ENCODE data around the gene CATSPERE. TPM values are rescaled to one million over a fixed set of nuclear protein-coding genes. Genes with fewer than 3 reads are reported as not detected.
A peak's percentile ranks its signal among the peaks of the same experiment; 100 is the strongest.

CATSPERE gene
- total and polyA plus RNA-seq, 9 of the 15 experiments (the other 6 are each of a cell fraction or from before 2014, with no cell fraction given) = 0.06 to 0.16 (median 0.09) TPM; not detected in 3

DNA sequence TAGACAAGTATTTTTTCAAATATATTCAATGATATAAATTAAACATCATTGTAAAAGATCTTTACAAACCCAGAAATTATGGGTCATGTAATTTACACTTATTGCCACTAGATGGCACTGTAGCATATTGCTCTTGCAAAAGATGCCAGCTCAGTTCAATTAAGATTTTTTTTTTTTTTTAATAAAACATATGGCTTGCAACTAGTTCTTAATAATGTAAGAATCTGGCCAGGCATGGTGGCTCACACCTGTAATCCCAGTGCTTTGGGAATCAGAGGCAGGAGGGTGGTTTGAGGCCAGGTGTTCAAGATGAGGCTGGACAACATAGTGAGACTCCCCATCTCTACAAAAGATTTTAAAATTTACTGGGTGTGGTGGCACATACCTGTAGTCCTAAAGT lies 142.4 kb downstream of the CATSPERE start (continued):
- TF ChIP-seq, protein P1, sequence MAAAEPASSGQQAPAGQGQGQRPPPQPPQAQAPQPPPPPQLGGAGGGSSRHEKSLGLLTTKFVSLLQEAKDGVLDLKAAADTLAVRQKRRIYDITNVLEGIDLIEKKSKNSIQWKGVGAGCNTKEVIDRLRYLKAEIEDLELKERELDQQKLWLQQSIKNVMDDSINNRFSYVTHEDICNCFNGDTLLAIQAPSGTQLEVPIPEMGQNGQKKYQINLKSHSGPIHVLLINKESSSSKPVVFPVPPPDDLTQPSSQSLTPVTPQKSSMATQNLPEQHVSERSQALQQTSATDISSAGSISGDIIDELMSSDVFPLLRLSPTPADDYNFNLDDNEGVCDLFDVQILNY (CRISPR knock-in tag; IDR thresholded peaks at IDR 0.05) = no peak
- TF ChIP-seq ZBED1 (IDR thresholded peaks at IDR 0.05) (no peak), KDM5B (IDR thresholded peaks at IDR 0.05; ENCODE audit: insufficient replicate concordance, low read depth, low read length) (no peak), MAFG (tag; conservative IDR thresholded peaks at IDR 0.05) (peak; percentile 38; the same call in 1 of the 2 replicates), PML (IDR thresholded peaks at IDR 0.05; ENCODE audit: low read length) (no peak), MEIS2 (IDR thresholded peaks at IDR 0.05; ENCODE audit: partially characterized antibody) (no peak), PHTF2 (CRISPR knock-in tag; IDR thresholded peaks at IDR 0.05) (no peak), GABPA (tag; conservative IDR thresholded peaks at IDR 0.05; ENCODE audit: low read depth) (no peak), ZNF76 (CRISPR knock-in tag; IDR thresholded peaks at IDR 0.05; ENCODE audit: borderline replicate concordance) (no peak), ZEB2 (IDR thresholded peaks at IDR 0.05) (no peak), FOXJ3 (CRISPR knock-in tag; IDR thresholded peaks at IDR 0.05) (no peak), NFIC (IDR thresholded peaks at IDR 0.05) (no peak), OTX1 (CRISPR knock-in tag; IDR thresholded peaks at IDR 0.05) (no peak), NFRKB (IDR thresholded peaks at IDR 0.05; ENCODE audit: low read depth) (no peak)
- TF ChIP-seq, protein P2, sequence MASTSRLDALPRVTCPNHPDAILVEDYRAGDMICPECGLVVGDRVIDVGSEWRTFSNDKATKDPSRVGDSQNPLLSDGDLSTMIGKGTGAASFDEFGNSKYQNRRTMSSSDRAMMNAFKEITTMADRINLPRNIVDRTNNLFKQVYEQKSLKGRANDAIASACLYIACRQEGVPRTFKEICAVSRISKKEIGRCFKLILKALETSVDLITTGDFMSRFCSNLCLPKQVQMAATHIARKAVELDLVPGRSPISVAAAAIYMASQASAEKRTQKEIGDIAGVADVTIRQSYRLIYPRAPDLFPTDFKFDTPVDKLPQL (IDR thresholded peaks at IDR 0.05; ENCODE audit: extremely low read depth, insufficient read length) = no peak
- TF ChIP-seq, protein P3, sequence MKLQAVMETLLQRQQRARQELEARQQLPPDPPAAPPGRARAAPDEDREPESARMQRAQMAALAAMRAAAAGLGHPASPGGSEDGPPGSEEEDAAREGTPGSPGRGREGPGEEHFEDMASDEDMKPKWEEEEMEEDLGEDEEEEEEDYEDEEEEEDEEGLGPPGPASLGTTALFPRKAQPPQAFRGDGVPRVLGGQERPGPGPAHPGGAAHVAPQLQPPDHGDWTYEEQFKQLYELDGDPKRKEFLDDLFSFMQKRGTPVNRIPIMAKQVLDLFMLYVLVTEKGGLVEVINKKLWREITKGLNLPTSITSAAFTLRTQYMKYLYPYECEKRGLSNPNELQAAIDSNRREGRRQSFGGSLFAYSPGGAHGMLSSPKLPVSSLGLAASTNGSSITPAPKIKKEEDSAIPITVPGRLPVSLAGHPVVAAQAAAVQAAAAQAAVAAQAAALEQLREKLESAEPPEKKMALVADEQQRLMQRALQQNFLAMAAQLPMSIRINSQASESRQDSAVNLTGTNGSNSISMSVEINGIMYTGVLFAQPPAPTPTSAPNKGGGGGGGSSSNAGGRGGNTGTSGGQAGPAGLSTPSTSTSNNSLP (IDR thresholded peaks at IDR 0.05; ENCODE audit: borderline replicate concordance, low read depth, low read length) = peak; percentile 36; the same call in 1 of the 2 replicates
- TF ChIP-seq, protein P4, sequence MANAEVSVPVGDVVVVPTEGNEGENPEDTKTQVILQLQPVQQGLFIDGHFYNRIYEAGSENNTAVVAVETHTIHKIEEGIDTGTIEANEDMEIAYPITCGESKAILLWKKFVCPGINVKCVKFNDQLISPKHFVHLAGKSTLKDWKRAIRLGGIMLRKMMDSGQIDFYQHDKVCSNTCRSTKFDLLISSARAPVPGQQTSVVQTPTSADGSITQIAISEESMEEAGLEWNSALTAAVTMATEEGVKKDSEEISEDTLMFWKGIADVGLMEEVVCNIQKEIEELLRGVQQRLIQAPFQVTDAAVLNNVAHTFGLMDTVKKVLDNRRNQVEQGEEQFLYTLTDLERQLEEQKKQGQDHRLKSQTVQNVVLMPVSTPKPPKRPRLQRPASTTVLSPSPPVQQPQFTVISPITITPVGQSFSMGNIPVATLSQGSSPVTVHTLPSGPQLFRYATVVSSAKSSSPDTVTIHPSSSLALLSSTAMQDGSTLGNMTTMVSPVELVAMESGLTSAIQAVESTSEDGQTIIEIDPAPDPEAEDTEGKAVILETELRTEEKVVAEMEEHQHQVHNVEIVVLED (CRISPR knock-in tag; IDR thresholded peaks at IDR 0.05) = no peak
- TF ChIP-seq, protein P5, sequence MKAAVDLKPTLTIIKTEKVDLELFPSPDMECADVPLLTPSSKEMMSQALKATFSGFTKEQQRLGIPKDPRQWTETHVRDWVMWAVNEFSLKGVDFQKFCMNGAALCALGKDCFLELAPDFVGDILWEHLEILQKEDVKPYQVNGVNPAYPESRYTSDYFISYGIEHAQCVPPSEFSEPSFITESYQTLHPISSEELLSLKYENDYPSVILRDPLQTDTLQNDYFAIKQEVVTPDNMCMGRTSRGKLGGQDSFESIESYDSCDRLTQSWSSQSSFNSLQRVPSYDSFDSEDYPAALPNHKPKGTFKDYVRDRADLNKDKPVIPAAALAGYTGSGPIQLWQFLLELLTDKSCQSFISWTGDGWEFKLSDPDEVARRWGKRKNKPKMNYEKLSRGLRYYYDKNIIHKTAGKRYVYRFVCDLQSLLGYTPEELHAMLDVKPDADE (conservative IDR thresholded peaks at IDR 0.05; ENCODE audit: control insufficient read depth, low read depth, low read length) = no peak
